UCSD-AML1 (cell line): ENCODE data around the gene ERF.

Experiments used
- DNase-seq: peaks from one replicate; lab custom pipeline; 2025; ENCODE audit not compliant: unreplicated experiment; lab: John Stamatoyannopoulos, UW

ERF gene

GRCh38 chr19:42254850-42255765, at the start of gene ERF:
TSS of gene ERF (minus strand) at chr19:42255128. CDS start at chr19:42254999, 129 bp downstream.
- DNase-seq: peak; percentile 92

GRCh38 chr19:42303876-42304275, 48.9 kb upstream of the ERF start:
- no peak for DNase-seq

GRCh38 chr19:42303101-42303464, 48.2 kb upstream of the ERF start:
- no peak for DNase-seq

- no peak for DNase-seq
Measured at GRCh38 chr19:42301646-42302203, 46.8 kb upstream of the ERF start, which contains the start of gene PRR19. TSS of gene PRR19 (plus strand) at chr19:42302132. CDS start at chr19:42309585, 7,453 bp downstream.

- DNase-seq: no peak
Measured at GRCh38 chr19:42297039-42297438, 42.1 kb upstream of the ERF start.

GRCh38 chr19:42295831-42296525, 41.0 kb upstream of the ERF start:
- DNase-seq: peak; percentile 78

GRCh38 chr19:42295342-42295741, 40.4 kb upstream of the ERF start:
- DNase-seq: no peak

- no peak for DNase-seq
Measured at GRCh38 chr19:42294471-42295137, 39.7 kb upstream of the ERF start.

GRCh38 chr19:42293948-42294347, 39.0 kb upstream of the ERF start:
- no peak for DNase-seq

- DNase-seq: no peak
Measured at GRCh38 chr19:42293540-42293939, 38.6 kb upstream of the ERF start.

GRCh38 chr19:42292963-42293362, 38.0 kb upstream of the ERF start:
- no peak for DNase-seq

GRCh38 chr19:42292042-42292960, 37.4 kb upstream of the ERF start:
- DNase-seq: no peak

- no peak for DNase-seq
Measured at GRCh38 chr19:42291435-42291810, 36.5 kb upstream of the ERF start.

- DNase-seq: peak; percentile 71
Measured at GRCh38 chr19:42290523-42291434, 35.9 kb upstream of the ERF start.

- no peak for DNase-seq
Measured at GRCh38 chr19:42290136-42290522, 35.2 kb upstream of the ERF start.

GRCh38 chr19:42289556-42290041, 34.7 kb upstream of the ERF start:
- no peak for DNase-seq

- DNase-seq: no peak
Measured at GRCh38 chr19:42288881-42289555, 34.1 kb upstream of the ERF start.

- DNase-seq: no peak
Measured at GRCh38 chr19:42288387-42288786, 33.5 kb upstream of the ERF start.

GRCh38 chr19:42287827-42288107, 32.8 kb upstream of the ERF start:
- DNase-seq: no peak
